Endothelial cell of umbilical vein (primary cell): Measurements from ENCODE around the gene KAZN. TPM values are rescaled to one million over a fixed set of nuclear protein-coding genes. Genes with fewer than 3 reads are reported as not detected.

ENCODE experiments used
- BruUV-seq: library from RNA; stranded (reverse); fragments of 400-500 nt; replicated peaks from 2 replicates; lab custom pipeline; 2021; lab: Mats Ljungman, UMichigan
- CTCF ChIA-PET: fragments of 300-600, 350-600 bp; sonication (Branson Sonifier 250); formaldehyde crosslinking; loops from one replicate; lab custom pipeline; 2021; ENCODE audit warnings: antibody characterized with exemption, inconsistent platforms; lab: Charles Lee
- POLR2A ChIA-PET: fragments of 300-600, 350-600 bp; sonication (Branson Sonifier 250); formaldehyde crosslinking; loops from one replicate; lab custom pipeline; 2021; ENCODE audit warnings: antibody characterized with exemption, inconsistent platforms; lab: Charles Lee
- DNase-seq: peaks from one replicate; pipeline ENCODE4 v3.0.0-alpha.2; 2011; ENCODE audit warnings: low read depth, low spot score
- FAIRE-seq: peaks from 2 replicates; lab custom pipeline; 2011; peaks lifted over from hg19 to GRCh38; lab: Jason Lieb, UNC
- H2AFZ ChIP-seq: 2 replicates; pipeline ENCODE4 v1.6.0; 2012; ENCODE audit warnings: low read depth, low read length, control low read depth, inconsistent platforms
- H3K27ac ChIP-seq: 2 replicates; pipeline ENCODE4 v1.5.1; 2011; ENCODE audit warnings: low read depth, mild to moderate bottlenecking, control low read depth, low read length, moderate library complexity; ENCODE audit not compliant: insufficient read depth
- H3K27me3 ChIP-seq, 2 experiments: 2 replicates each; pipeline versions ENCODE4 v1.6.0 to v1.6.1; 2011; ENCODE audit warnings: low read length in 2 of 2, mixed read lengths in 1 of 2; ENCODE audit not compliant: control insufficient read depth in 2 of 2, insufficient read depth in 2 of 2
- H3K36me3 ChIP-seq, 2 experiments: 2 replicates in 1 of 2; 3 replicates in 1 of 2; pipeline ENCODE4 v1.5.1; 2011; ENCODE audit warnings: low read length in 2 of 2, mild to moderate bottlenecking in 1 of 2, moderate library complexity in 1 of 2; ENCODE audit not compliant: control insufficient read depth in 2 of 2, insufficient read depth in 2 of 2; ENCODE audit errors: extremely low read depth in 1 of 2
- H3K4me1 ChIP-seq: 3 replicates; pipeline ENCODE4 v1.5.1; 2011; ENCODE audit warnings: mild to moderate bottlenecking, low read length; ENCODE audit not compliant: control insufficient read depth, insufficient read depth; ENCODE audit errors: extremely low read depth
- H3K4me2 ChIP-seq: 2 replicates; pipeline ENCODE4 v1.6.1; 2011; ENCODE audit warnings: low read length, control low read depth, mixed read lengths; ENCODE audit not compliant: insufficient read depth
- H3K4me3 ChIP-seq, 3 experiments: fragments of 200-600 bp in 1 of 3; sonication (generic), shearing (Covaris generic) in 1 of 3; replicated peaks in 1 of 3; 2 replicates each; pipeline ENCODE4 v1.5.1; 2011 to 2016; ENCODE audit warnings: control low read depth in 3 of 3, low read length in 3 of 3, mild to moderate bottlenecking in 2 of 3, inconsistent platforms in 1 of 3, low read depth in 1 of 3, moderate library complexity in 1 of 3; ENCODE audit not compliant: insufficient read depth in 1 of 3
- H3K79me2 ChIP-seq: 2 replicates; pipeline ENCODE4 v1.6.0; 2012; ENCODE audit warnings: low read length, inconsistent platforms; ENCODE audit not compliant: control insufficient read depth, insufficient read depth
- H3K9ac ChIP-seq: replicated peaks from 2 replicates; pipeline ENCODE3; 2011; ENCODE audit warnings: low read length, control low read depth; ENCODE audit not compliant: insufficient read depth; ENCODE audit errors: extremely low read depth
- H3K9me1 ChIP-seq: replicated peaks from 3 replicates; pipeline ENCODE4 v1.6.0; 2011; ENCODE audit warnings: mild to moderate bottlenecking, low read length; ENCODE audit not compliant: control insufficient read depth, insufficient read depth; ENCODE audit errors: extremely low read depth
- H3K9me3 ChIP-seq: replicated peaks from 2 replicates; pipeline ENCODE4 v1.5.1; 2012; ENCODE audit warnings: low read length, inconsistent platforms; ENCODE audit not compliant: control insufficient read depth, insufficient read depth
- H4K20me1 ChIP-seq: replicated peaks from 2 replicates; pipeline ENCODE3; 2011; ENCODE audit warnings: mild to moderate bottlenecking, low read length; ENCODE audit not compliant: control insufficient read depth, insufficient read depth; ENCODE audit errors: extremely low read depth
- EZH2 ChIP-seq: IDR thresholded peaks from 2 replicates; pipeline ENCODE4 v1.6.1; 2012; ENCODE audit warnings: borderline replicate concordance, low read depth, mild to moderate bottlenecking, moderate library complexity, low read length, inconsistent platforms; ENCODE audit not compliant: severe bottlenecking
- FOS ChIP-seq: IDR thresholded peaks from 2 replicates; pipeline ENCODE4 v1.6.1; 2011; ENCODE audit warnings: mild to moderate bottlenecking, low read length, moderate library complexity, borderline replicate concordance; ENCODE audit not compliant: insufficient read depth
- GATA2 ChIP-seq: IDR thresholded peaks from 2 replicates; pipeline ENCODE4 v1.7.0; 2011; ENCODE audit warnings: low read depth, mild to moderate bottlenecking, moderate library complexity, mixed read lengths, low read length; ENCODE audit not compliant: insufficient read length, insufficient read depth
- JUN ChIP-seq: IDR thresholded peaks from 2 replicates; pipeline ENCODE4 v1.6.1; 2011; ENCODE audit warnings: borderline replicate concordance, low read depth; ENCODE audit not compliant: insufficient read length, insufficient read depth
- MAX ChIP-seq: IDR thresholded peaks from 2 replicates; pipeline ENCODE4 v1.6.1; 2011; ENCODE audit not compliant: insufficient read depth, insufficient read length
- MYC ChIP-seq: IDR thresholded peaks from one replicate; pipeline ENCODE4 v1.6.1; 2011; ENCODE audit warnings: mild to moderate bottlenecking, low read depth, low read length
- POLR2A ChIP-seq: IDR thresholded peaks from 2 replicates; pipeline ENCODE4 v1.6.1; 2012; ENCODE audit warnings: low read depth, mild to moderate bottlenecking, control low read depth, low read length
- POLR2AphosphoS5 ChIP-seq: IDR thresholded peaks from 2 replicates; pipeline ENCODE4 v1.6.1; 2012; ENCODE audit warnings: low read depth, mild to moderate bottlenecking, control low read depth, low read length, moderate library complexity; ENCODE audit not compliant: insufficient read depth
- dilution Hi-C: fragments of 300-500 bp; cut with MboI; formaldehyde crosslinking; loops from one replicate; pipeline ENCODE4 v1.15.0; 2019; ENCODE audit warnings: low sequenced_read_pairs; ENCODE audit not compliant: extremely low pct_ligation_motif_present
- intact Hi-C: fragments of 100-400 bp; cut with micrococcal nuclease; formaldehyde crosslinking; loops from one replicate; pipeline ENCODE4 v1.10.0; 2022
- polyA plus RNA-seq, 4 experiments: library from polyadenylated mRNA; depleted of rRNA in 3 of 4; stranded (reverse) in 3 of 4; unstranded in 1 of 4; fragments of >200 nt; gene quantifications; 2 replicates each; pipeline versions ENCODE4 v1.2.1 to v1.2.3, GENCODE V29; 2011 to 2012; ENCODE audit warnings: missing spikeins in 1 of 4
- total RNA-seq: library from RNA; stranded (reverse); gene quantifications from 2 replicates; pipeline ENCODE4 v1.2.3, GENCODE V29; 2021
- TF ChIP-seq, protein P1 (sequence below), 2 donors: IDR thresholded peaks; 1 replicate in 1 of 2; 2 replicates in 1 of 2; pipeline ENCODE4 v1.5.1; 2011; ENCODE audit warnings: low read length in 2 of 2, mild to moderate bottlenecking in 2 of 2, moderate library complexity in 2 of 2, control low read depth in 1 of 2, inconsistent platforms in 1 of 2, low read depth in 1 of 2; ENCODE audit not compliant: insufficient read depth in 1 of 2; ENCODE audit errors: extremely low read depth in 1 of 2

KAZN gene
- total and polyA plus RNA-seq, 2 donors (not counting 3 experiments of a cell fraction or from before 2014, with no cell fraction given): 1.6 to 5.8 TPM

DNA sequence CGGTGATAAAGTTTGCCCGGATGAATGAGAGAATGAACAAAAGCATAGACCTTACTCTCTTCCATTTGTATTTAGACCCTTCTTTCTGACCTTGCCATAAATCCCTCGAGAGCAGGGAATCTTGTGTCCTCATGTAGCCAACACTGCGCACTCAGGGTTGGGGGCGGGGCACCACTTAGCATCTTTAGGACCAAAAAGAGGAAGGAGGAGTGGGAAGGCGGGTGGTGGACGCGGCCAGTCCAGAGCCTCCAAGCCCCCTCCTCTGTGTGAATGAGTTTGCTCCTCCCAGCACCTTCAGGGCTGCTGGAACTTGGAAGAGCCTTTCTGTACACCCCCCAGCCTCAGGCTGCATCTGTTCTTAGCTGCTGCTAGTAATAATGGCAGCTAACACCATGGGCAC is 413.2 kb downstream of the KAZN start:
- Histone ChIP-seq H2AFZ (no peak overlapping the region), H3K79me2 (no peaks in the 10 kb centered on the region), H3K9ac (no peak overlapping the region), H3K4me2 (no peak overlapping the region), H4K20me1 (no peaks in the 10 kb centered on the region), H3K27me3 (no peaks in the 10 kb centered on the region), H3K4me1 (peaks cover 26% of the 10 kb centered on the region), H3K36me3 (no peaks in the 10 kb centered on the region), H3K27ac (no peak overlapping the region), H3K9me1 (no peaks in the 10 kb centered on the region), H3K4me3 (no peak overlapping the region), H3K9me3 (no peaks in the 10 kb centered on the region)
- FAIRE-seq (no peak), DNase-seq (no peak)
- BruUV-seq: no TSS peak
- intact Hi-C loops (no loop called here), dilution Hi-C loops (no loop called here)
- ChIA-PET POLR2A (no interaction called here), CTCF (interaction anchor here (1.1 to 1.5 kb wide), 2 partner anchors 7 to 16 kb away, joined by 3 to 5 read pairs; no protein-coding TSS in a partner anchor)
- TF ChIP-seq POLR2A (no peak), FOS (no peak), GATA2 (no peak), EZH2 (no peak), POLR2AphosphoS5 (no peak), MYC (no peak), MAX (no peak), JUN (no peak)
- TF ChIP-seq, protein P1, sequence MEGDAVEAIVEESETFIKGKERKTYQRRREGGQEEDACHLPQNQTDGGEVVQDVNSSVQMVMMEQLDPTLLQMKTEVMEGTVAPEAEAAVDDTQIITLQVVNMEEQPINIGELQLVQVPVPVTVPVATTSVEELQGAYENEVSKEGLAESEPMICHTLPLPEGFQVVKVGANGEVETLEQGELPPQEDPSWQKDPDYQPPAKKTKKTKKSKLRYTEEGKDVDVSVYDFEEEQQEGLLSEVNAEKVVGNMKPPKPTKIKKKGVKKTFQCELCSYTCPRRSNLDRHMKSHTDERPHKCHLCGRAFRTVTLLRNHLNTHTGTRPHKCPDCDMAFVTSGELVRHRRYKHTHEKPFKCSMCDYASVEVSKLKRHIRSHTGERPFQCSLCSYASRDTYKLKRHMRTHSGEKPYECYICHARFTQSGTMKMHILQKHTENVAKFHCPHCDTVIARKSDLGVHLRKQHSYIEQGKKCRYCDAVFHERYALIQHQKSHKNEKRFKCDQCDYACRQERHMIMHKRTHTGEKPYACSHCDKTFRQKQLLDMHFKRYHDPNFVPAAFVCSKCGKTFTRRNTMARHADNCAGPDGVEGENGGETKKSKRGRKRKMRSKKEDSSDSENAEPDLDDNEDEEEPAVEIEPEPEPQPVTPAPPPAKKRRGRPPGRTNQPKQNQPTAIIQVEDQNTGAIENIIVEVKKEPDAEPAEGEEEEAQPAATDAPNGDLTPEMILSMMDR (IDR thresholded peaks at IDR 0.05; ENCODE audit: extremely low read depth in 1 of 2, insufficient read depth in 1 of 2, low read depth in 1 of 2, low read length in 2 of 2): no peak
